K562 (cell line): ENCODE data around the gene SURF4. TPM values are rescaled to one million over a fixed set of nuclear protein-coding genes. Genes with fewer than 3 reads are reported as not detected.

Experiments used
- ARID1B ChIP-seq: fragments of 450-650 bp; IDR thresholded peaks from 2 replicates; pipeline ENCODE4 v1.6.1; 2016; ENCODE audit warnings: antibody characterized with exemption, mild to moderate bottlenecking, inconsistent platforms
- FOXP1 ChIP-seq: sonication (generic); formaldehyde crosslinking; IDR thresholded peaks from 2 replicates; pipeline ENCODE4 v1.8.0; 2022; ENCODE audit warnings: mild to moderate bottlenecking, missing genetic modification reagents
- JUND ChIP-seq, 2 experiments: IDR thresholded peaks; 2 replicates in 1 of 2; 3 replicates in 1 of 2; pipeline ENCODE4 v1.6.1; 2011; ENCODE audit warnings: borderline replicate concordance in 2 of 2, low read depth in 2 of 2, low read length in 2 of 2, improper control_type of control experiment in 1 of 2, missing biosample characterization in 1 of 2, missing genetic modification characterization in 1 of 2, missing genetic modification reagents in 1 of 2
- KDM1A ChIP-seq, 2 experiments: fragments of 450-650 bp; IDR thresholded peaks; 2 replicates each; pipeline ENCODE4 v1.6.1; 2016; ENCODE audit warnings: mild to moderate bottlenecking in 2 of 2
- MAFK ChIP-seq: IDR thresholded peaks from 2 replicates; pipeline ENCODE4 v1.6.1; 2011; ENCODE audit warnings: low read length, improper control_type of control experiment
- RBM39 ChIP-seq: fragments of 200-400 bp; formaldehyde crosslinking; optimal IDR thresholded peaks from 2 replicates; pipeline ENCODE3; 2018; ENCODE audit warnings: low read depth, low read length
- SOX6 ChIP-seq: fragments of 450-650 bp; IDR thresholded peaks from 2 replicates; pipeline ENCODE4 v1.6.1; 2014; ENCODE audit warnings: mild to moderate bottlenecking
- TBL1XR1 ChIP-seq, 2 experiments: IDR thresholded peaks; 2 replicates each; pipeline ENCODE4 v1.6.1; 2012; ENCODE audit warnings: improper control_type of control experiment in 2 of 2, low read length in 2 of 2, mild to moderate bottlenecking in 1 of 2
- ZNF224 ChIP-seq: sonication (generic); formaldehyde crosslinking; IDR thresholded peaks from 2 replicates; pipeline ENCODE4 v1.8.0; 2022; ENCODE audit warnings: mild to moderate bottlenecking, missing genetic modification reagents
- polyA plus RNA-seq, 8 experiments: library from polyadenylated mRNA; depleted of rRNA in 4 of 8; stranded (reverse) in 5 of 8; unstranded in 3 of 8; fragments of >200 nt; fragmentation: Nextera tagmentation in 2 of 8; fragmentation: Illumina TruSeq in 1 of 8; extraction: Ambion mirVana in 2 of 8; extraction: Trizol in 1 of 8; gene quantifications; 2 replicates each; pipeline versions ENCODE4 v1.2.1 to v1.2.3, GENCODE V29; 2011 to 2014; ENCODE audit warnings: inconsistent platforms in 1 of 8, missing spikeins in 1 of 8
- total RNA-seq, 7 experiments: library from RNA; depleted of rRNA in 6 of 7; stranded (reverse); fragments of >200 nt in 6 of 7; fragmentation: Illumina TruSeq in 2 of 7; extraction: Trizol in 2 of 7; gene quantifications; 2 replicates each; pipeline versions ENCODE4 v1.2.1 to v1.2.3, GENCODE V29; 2011 to 2021; ENCODE audit warnings: low replicate concordance in 1 of 7

SURF4 gene
- total and polyA plus RNA-seq, 9 of the 15 experiments (the other 6 are each of a cell fraction or from before 2014, with no cell fraction given): 8.4 to 176 (median 130) TPM

DNA sequence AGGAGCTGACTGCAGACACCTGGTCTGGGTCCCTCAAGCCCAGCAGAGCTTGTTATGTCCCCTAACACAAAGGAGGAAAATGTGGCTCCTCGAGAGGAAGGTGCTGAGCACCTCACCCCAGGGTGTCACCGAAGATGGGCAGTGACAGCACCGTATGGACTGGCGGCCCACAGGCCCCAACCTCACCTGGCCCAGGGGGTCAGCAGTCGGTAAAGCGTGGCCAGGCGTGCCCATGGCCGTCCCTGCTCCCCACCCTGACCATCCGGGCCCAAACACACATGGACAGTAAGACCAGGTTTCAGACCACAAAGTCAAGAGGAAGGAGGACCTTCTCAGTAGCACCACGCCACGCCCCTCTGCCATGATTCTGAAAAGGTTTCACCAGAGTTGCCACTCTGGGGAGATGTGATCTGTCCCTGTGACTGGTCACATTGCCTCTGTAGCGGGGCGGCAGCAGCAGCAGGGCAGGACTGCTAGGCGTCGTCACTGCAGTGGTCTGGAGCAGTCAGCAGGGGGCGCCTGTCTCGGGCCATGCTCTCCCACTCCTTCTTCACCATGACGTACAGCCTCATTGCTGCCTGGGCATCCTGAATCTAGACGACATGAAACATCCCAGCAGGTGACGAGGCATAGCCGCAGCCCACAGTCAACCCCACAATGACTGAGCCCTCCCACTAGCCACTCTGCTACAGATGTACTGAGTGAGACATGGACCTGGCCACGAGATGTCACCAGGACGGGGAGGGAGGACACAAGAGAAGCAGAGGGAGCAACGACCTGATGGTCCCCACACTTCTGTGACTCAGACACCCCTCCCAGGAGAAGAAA, 30.8 kb upstream of the SURF4 start (continued):
- no peak for TF ChIP-seq ARID1B
- TF ChIP-seq RBM39: peak; percentile 66
- TF ChIP-seq ZNF224 (CRISPR knock-in tag): no peak
- no peak for TF ChIP-seq TBL1XR1 (IDR thresholded peaks at IDR 0.05; ENCODE audit: low read length in 2 of 2)
- TF ChIP-seq FOXP1 (CRISPR knock-in tag): no peak
- peak; percentile 26; the same call in 1 of the 2 replicates for TF ChIP-seq JUND (IDR thresholded peaks at IDR 0.05; ENCODE audit: borderline replicate concordance, low read depth, low read length)
- TF ChIP-seq JUND (tag; IDR thresholded peaks at IDR 0.05; ENCODE audit: borderline replicate concordance, low read depth, low read length): no peak
- no peak for TF ChIP-seq MAFK
- no peak for TF ChIP-seq SOX6
- no peak for TF ChIP-seq KDM1A (IDR thresholded peaks at IDR 0.05)
